ENCODE results near the gene CLHC1.
"Not testable (repeated sequence)": the region's sequence is repeated elsewhere in the genome, so short reads cannot be mapped to it uniquely, and the experiment has no call there.

The CLHC1 gene

DNA sequence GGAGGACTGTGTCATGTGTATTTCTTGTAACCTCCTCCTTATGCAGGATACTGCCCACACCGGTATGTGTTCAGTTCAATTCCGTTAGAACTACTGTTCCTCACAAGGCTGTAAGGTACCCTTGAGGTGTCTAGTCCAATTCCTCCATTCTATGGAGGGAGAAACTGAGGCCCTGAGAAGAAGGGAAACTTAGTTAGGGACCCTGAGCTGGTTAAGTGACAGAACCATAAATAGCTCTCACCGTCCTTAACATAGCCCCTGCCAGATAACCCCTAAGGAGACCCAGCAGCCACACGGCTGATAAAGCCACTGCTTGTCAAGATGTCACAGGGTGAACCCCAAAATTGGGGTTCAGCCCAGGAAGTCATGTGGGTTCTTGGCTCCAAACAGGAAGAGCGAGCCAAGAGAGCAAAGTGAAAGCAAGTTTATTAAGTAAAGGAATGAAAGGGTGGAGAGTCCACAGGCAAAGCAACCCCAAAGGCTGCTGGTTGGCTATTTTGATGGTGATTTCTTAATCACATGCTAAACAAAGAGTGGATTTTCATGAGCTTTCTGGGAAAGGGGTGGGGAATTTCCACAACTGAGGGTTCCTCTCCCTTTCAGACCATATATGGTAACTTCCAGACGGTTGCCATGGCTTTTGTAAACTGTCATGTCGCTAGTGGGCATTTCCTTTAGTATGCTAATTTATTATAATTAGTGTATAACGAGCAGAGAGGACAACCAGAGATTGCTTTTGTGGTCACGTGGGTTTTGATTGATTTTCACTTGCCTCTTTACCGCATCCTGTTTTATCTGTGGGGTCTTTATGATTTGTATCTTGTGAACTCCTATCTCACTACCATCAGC is 98.4 kb downstream of the CLHC1 start:
- DNase-seq = no peak

DNA sequence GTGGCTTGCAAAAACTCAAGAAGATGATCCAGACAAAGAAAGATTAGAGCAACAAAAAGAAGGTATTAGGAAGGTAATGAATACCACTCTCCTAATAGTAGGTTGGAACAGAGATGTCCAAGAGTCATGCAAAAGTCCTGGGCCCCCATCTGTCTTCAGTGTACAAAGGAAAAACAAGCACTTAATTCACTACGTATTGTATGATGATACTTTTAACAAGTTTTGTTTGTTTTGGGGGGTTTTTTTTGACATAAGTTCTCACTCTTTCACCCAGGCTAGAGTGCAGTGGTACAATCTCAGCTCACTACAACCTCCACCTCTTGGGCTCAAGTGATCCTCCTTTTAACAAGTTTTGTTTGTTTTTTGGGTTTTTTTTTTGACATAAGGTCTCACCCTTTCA is 101.2 kb downstream of the CLHC1 start:
- DNase-seq = no peak

DNA sequence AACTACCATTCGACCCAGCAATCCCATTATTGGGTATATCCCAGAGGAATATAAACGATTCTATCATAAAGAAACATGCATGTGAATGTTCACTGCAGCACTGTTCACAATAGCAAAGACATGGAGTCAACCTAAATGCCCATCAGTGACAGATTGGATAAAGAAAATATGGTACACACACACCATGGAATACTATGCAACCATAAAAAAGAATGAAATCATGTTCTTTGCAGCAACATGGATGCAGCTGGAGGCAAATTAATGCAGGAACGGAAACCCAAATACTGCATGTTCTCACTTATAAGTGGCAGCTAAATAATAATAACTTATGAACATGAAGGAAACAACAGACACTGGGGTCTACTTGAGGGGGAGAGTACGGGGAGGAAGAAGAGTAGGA is 105.5 kb downstream of the CLHC1 start:
- DNase-seq = not testable (repeated sequence)

Measured in SHP77 treated with DMSO at 0.1 percent for 48 hours (cell line).